NCI-H226 (cell line): ENCODE results near the gene CDH4.
A peak's percentile ranks its signal among the peaks of the same experiment; 100 is the strongest.
"Not testable (repeated sequence)": the region's sequence is repeated elsewhere in the genome, so short reads cannot be mapped to it uniquely, and the experiment has no call there.

Experiments used
- DNase-seq: peaks from one replicate; pipeline ENCODE4 v3.0.0-alpha.2; 2015

The CDH4 gene

DNA sequence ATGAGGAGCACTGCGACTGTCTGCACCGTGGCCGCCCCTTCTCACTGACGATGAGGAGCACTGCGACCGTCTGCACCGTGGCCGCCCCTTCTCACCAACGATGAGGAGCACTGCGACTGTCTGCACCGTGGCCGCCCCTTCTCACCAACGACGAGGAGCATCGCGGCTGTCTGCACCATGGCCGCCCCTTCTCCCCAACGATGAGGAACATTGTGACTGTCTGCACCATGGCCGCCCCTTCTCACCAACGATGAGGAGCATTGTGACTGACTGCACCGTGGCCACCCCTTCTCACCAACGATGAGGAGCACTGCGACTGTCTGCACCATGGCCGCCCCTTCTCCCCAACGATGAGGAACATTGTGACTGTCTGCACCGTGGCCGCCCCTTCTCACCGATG, 696.0 kb downstream of the CDH4 start:
- not testable (repeated sequence) for DNase-seq

DNA sequence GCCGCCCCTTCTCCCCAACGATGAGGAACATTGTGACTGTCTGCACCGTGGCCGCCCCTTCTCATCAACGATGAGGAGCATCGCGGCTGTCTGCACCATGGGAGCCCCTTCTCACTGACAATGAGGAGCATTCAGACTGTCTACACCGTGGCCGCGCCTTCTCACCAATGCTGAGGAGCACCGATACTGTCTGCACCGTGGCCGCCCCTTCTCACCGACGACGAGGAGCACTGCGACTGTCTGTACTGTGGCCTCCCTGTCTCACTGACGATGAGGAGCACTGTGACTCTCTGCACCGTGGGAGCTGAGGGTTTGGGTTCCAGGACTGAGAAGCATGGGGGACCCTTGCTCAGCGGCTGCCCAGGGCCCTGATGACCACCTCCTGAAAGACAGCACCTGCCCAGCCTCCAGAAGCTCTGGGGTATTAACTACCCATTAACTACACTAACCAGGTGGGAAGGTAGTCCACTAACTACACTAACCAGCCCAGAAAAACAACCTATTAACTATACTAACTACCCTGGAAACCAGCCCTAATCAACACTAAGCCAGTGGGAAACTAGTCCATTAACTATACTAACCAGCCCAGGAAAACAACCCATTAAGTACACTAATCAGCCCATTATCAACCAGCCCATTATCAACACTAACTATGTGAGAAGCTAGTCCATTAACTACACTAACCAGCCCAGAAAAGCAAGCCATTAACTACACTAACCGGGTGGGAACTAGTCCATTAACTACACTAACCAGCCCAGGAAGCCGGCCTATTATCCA, 696.7 kb downstream of the CDH4 start:
- no peak for DNase-seq

DNA sequence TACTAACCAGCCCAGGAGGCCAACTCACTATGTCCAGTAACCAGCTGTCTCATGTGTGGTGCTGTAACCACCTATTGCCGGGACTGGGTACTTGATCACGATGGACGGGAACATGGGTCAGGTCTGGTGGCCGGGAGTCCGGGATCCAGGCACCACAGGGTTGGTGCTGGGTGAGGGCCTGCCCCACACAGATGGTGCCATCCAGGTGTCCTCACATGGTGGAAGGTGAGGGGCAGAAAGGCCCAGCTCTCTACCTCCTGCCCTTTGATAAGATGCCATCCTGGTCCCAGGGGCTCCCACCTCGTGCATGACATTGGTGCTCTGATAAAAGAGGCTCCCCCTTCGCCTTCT, 697.3 kb downstream of the CDH4 start:
- no peak for DNase-seq

DNA sequence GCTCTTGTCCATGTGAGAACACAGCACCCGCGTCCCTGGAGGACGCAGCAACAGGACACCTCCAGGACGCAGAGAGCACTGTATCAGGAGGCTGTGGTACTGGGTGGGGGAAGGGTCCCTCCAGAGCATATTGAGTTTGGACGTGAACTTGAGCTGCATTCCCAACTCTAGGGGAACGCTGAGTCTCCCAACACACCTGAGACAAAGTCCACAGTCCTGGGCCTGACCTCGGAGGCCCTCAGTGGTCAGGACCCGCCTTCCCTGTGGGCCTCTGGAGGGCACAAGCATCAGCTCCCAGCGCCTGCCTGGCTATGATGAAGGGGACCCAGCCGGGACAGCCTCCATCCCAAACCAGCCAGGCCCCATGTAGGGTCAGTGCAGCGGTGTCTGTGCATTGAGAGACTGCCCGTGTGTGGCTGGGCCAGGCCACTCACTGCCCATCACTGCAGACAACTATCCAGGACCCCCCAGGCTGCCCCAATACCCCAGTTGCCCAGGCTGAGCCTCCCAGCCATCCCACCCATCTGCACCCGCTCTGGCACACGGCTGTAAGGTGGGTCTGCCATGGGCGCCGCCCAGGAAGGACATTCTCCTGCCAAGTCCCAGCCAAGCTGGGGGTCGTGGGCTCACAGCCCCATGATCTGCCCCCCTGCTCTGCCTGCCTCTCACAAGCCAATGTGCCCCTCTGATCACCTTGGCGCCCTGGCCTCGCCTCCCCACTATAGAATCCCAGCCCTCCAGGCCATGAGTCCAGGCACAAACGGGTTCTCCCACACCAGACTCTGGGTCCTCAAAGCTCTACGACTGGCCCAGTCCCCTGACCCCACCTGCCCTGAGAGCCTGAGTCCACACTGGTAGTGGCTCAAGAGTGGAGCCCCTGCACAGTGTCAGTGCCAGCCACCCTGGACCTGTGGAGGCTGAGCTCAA, 697.9 kb downstream of the CDH4 start:
- DNase-seq, result no peak

DNA sequence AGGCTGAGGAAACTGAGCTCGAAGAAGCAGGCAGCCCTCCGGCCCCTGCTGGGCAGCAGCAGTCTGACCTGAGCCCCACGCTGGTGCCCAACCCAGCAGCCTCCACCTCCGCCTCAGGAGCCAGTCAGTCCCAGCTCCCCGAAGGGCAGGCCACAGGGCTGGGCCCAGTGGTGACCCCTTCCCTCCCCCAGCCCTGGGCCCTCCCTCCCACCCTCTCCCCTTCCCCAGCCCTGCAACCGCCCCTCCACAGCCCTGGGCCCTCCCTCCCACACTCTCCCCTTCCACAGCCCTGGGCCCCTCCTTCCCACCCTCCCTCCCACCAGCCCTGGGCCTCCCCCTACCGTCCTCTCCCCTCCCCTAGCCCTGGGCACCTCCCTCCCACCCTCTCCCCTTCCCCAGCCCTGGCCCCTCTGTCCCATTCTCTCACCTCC, 698.6 kb downstream of the CDH4 start:
- no peak for DNase-seq

DNA sequence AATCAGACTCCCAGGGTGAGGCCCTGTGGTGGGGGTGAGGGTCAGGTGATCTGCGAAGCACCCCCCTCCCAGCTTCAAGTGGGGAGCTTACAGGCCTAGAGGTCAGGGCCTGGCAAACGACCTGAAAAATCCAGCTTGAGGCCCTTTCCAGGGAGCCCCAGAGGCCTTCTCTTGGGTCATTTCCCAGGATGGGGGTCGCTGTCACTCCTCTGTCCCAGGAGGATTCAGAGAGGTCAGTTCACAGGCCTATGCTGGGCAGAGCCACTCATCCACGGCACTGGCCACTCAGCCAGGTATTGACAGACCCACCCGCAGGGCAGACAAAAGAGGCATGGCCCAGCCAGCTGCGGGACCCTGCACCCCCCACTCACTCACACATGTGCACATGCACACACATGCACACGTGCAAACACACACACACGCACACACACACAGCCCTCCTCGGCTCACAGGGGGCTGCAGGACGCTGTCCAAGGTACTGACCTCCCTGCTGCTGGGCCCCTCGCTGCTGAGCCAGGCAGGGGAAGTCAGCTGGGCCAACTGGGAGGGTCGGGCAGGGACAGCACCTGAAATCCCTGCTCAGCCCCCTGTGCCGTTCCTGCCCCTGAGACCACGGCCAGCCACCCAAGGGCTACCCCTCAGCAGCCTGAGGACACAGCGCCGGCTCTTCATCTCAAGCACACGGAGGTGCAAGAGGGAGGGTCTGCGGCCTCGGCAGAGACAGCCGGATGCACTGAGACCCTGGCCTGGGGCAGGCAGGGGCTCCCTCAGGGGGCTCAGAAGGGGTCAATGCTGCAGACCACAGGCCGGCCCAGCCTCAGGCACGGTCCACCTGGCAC, 699.9 kb downstream of the CDH4 start:
- DNase-seq, result no peak

DNA sequence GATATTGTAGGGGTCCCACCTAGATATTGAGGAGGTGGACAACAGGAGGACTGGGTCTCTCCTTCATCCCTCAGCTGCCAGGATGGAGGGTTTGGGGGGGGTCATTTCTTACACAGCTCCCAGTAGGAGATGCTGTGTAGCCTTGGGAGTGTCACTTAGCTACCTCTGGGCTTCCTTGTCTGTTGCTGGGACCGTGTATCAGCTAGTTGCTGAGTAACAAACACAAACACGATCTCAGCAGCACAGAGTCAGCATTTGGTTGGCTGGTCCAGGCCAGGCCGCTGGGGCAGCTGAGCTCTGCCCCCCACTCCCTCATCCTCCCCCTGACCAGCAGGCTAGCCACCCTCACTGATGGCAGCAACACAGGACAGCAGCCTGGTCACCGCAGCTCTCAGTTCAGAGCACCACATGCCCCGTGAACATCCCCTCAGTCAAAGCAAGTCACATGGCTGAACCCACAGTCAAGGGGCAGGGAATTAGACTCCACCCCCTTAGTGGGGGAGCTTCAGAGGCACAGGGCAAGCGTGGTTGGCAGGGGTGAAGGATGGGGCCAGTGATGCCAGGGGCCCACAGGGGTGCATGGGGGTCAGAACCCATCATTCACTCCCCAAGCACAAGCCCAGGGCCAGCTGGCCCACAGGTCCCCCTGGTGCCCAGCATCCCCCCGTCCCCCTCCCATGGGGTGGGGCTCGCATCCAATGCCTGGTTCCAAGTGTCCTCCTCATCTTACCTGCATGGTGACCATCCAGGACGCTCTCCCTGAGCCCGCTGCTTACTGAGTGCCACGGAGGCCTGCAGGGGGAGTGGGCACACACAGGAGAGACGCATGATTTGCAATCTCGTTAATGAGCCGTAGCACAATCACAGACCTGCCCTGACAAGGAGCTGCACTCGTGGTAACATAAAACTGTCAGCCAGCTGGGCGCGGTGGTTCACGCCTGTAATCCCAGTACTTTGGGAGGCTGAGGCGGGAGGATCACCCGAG, 701.3 kb downstream of the CDH4 start:
- DNase-seq, result no peak

DNA sequence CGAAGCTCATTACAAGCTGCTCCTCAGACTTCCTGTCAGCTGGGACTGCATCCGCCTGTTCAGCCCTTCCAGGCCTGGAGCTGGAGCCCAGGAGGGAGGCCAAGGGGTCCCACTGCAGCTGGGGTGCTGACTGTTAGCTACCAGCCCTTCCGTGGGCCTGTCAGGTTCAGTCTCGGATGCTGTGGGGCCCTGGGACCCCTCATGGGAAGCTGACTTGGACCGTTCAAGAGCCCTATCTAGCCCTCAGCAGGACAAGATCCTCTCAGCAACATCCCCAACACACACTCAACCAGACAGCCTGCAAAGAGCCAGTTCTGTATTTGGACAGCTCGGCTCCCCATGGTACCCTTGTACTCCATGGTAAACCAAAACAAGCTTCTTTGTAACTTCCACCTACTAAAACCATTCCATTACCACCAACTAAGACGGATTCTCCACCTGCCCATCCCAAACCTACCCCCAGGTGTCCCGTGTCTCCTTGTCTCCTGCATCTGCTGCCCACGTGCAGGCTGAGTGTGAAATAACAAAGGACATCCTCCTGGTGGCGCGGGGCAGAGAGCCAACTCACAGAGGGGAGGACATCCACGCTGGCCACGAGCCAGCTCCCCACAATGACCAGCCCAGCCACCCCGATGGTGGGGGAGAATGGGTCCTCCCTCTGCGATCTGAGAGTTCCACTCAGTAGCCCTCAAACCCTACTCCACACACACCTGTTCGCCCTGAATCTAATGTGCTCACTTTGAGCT, 702.4 kb downstream of the CDH4 start:
- no peak for DNase-seq

DNA sequence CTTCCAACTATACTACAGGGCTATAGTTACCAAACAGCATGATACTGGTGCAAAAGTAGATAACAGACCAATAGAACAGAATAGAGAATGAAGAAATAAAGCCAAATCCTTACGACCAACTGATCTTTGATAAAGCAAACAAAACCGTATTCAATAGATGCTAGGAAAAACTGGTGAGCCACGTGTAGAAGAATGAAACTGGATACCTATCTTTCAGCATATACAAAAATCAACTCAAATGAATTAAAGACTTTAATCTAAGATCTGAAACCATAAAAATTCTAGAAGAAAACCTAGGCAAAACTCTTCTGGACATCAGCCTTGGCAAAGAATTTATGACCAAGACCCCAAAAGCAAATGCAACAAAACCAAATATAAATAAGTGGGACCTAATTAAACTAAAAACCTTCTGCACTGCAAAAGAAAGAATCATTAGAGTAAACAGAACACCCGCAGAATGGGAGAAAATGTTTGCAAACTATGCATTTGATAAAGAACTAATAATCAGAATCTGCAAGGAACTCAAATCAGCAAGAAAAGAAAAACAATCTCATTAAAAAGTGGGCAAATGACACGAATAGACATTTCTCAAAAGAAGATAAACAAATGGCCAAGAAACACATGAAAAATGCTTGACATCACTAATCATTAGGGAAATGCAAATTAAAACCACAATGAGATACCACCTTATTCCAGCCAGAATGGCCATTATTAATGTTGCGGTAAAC, 703.8 kb downstream of the CDH4 start:
- DNase-seq, result no peak

DNA sequence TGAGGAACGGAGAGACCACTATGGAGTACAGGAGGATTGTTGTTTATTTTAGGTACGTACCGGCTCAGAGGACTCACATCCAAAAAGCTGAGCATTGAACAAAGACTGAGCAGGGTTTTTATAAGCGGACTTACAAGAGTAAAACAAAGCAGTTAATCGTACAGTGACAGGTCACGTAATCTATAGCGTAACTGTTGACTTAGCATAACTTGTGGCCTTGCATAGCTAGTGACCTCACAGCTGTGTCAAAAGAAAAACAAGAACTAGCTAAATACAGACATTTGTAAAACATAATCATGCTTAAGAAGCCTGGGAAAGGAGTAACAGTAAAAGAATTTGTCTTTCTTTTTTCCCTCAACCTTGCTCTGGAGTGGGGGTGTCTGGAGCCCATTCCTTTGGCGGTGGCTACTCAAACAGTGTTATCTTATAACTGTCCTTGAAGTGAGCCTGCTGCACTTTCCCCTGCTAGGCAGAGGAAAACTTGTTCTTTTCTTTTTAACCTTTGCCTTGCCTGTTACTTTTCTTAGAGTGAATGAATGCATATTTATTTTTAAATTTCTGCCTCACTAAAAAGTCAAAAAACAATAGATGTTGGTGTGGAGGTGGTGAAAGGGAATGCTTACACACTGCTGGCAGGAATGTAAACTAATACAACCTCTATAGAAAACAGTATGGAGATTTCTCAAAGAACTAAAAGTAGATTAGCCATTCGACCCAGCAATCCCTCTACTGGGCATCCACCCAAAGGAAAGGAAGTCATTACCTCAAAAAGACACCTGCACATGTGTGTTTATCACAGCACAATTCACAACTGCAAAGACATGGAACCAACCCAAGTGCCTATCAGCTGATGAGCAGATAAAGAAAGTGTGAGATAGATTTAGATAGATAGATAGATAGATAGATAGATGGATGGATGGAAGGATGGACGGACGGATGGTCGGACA, 704.6 kb downstream of the CDH4 start:
- DNase-seq, result no peak

DNA sequence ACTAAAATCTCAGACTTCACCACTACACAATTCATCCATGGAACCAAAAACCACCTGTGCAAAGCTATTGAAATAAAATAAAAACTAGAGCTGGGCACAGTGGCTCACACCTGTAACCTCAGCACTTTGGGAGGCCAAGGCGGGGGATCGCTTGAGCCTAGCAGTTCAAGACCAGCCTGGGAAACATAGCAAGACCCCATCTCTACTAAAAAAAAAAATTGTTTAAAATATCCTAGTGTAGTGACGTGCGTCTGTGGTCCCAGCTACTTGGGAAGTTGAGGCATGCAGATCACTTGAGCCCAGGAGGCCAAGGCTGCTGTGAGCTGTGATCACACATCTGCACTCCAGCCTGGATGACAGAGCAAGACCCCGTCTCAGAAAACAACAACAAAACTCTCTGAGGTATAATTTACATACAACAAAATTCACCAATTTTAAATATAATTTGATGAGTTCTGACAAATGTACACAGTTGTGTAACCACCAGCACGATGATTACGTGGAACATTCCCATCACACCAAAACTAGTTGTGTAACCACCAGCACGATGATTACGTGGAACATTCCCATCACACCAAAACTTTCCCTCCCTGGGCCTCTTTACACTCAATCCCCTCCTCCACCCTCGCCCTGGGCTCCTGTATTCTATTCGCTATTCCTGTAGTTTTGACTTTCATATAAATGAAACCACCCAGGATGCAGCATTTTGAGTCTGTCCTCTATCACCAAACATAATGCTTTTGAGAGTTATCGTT, 706.1 kb downstream of the CDH4 start:
- DNase-seq, result no peak

DNA sequence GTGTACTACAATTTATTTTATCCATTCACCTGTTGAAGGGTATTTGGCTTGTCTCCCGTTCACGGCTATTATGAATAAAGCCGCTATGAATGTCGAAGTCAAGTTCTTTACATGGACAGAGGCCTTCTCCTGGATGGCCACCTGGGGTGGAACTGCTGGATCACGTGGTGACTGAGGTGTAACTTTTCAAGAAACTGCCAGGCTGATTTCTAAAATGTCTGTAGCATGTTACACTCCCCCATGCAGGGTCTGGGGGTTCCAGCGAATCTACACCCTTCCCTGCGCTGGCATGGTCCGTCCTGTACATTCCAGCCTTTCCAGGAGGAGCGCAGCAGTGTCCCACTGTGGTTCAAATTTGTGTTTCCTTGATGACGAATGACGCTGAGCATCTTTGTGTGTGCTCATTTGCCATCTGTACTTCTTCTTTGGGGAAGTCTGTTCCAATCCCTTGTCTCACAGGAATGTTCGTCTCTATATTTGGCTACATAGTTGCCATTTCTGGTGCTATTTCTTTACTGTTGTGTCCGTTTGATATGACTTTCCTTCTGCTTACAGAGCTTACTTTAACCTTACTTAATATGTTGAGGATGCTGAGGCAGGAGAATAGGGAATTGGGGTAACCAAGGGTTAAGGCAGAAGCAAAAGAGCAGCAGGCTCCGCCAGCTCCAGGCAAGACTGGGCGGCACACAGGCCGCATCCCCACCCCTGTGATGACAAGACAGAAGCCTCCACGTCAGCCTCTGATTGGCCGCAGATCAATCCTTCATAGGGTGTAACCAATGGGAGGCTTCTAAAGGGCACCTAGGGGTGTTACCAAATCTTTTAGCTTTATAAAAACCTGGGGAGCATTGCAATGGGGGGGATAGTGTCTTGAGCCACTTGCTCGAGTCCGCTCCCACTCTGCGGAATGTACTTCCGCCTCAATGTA, 707.0 kb downstream of the CDH4 start:
- DNase-seq, result peak; percentile 21

DNA sequence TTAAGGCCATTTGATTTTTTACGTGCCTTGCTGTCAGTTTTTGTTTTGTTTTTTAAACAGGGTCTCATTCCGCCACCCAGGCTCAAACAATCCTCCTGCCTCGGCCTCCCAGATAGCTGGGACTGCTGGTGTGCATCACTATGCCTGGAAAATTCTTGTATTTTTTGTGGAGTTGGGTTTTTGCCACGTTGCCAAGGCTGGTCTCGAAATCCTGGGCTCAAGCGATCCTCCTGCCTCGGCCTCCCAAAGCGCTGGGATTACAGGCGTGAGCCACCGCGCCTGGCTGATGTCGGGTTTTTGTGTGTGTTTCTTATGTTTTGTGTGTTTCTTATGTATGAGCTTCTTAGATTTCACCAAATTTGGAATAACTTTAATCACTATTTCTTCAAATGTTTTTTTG, 708.8 kb downstream of the CDH4 start:
- DNase-seq, result no peak

DNA sequence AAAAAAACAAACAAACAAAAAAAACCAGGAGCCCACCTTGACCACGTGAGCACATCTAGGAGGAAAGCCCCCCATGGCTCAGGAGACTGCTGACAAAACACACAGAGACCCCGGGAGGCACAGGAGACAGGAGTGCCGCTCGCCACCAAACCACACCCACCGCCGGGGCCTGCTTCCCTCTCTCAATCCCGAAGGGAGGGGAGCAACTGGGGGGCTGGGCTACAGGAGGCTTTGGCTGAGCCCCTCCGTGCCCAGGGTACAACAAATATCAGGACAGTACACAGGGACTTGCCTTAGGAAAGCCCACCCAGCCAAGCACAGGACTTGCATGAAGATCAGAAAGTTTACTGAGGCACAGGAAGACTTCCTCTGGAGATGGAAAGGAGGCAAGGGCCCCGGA, 711.1 kb downstream of the CDH4 start:
- DNase-seq, result no peak

DNA sequence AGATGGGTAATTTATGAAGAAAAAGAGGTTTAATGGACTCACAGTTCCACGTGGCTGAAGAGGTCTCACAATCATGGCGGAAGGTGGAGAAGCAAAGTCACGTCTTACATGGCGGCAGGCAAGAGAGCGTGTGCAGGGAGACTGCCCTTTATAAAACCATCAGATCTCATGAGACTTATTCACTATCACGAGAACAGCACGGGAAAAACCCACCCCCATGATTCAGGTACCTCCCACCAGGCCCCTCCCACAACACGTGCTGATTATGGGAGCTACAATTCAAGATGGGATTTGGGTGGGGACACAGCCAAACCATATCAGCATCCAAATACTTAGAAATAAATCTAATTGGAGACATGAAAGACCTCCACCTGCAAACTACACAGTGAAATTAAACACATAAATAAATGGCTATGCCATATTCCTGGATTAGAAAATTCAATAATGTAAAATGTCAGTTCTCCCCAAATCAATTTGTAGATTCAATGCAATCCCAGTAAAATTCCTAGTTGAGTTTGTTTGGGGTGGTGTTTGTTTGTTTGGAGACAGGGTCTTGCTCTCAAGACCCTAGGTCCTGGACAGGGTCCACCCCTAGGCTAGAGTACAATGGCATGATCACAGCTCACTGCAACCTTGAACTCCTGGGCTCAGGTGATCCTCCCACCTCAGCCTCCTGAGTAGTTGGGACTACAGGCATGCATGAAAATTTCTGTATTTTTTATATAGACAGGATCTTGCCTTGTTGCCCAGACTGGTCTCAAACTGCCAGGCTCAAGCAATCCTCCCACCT, 712.0 kb downstream of the CDH4 start:
- no peak for DNase-seq
